Lower lobe of right lung (tissue), 2 donors: ENCODE results near the gene FSTL4. TPM values are rescaled to one million over a fixed set of nuclear protein-coding genes. Genes with fewer than 3 reads are reported as not detected.
"Not testable (repeated sequence)": the region's sequence is repeated elsewhere in the genome, so short reads cannot be mapped to it uniquely, and the experiment has no call there.

ENCODE experiments used
- ATAC-seq, 2 donors: fragments of 200-7000 bp; cut with Tn5 transposase; one replicate each; pipeline ENCODE4 v1.9.1; 2020 to 2022; ENCODE audit warnings: mild to moderate bottlenecking in 2 of 2, moderate library complexity in 2 of 2
- DNase-seq: peaks from one replicate; pipeline ENCODE4 v3.0.0-alpha.2; 2020
- H3K27ac ChIP-seq: fragments of 200-600 bp; one replicate; pipeline ENCODE4 v1.8.0; 2022
- H3K27me3 ChIP-seq: fragments of 200-600 bp; one replicate; pipeline ENCODE4 v1.8.0; 2022; ENCODE audit warnings: low read depth
- H3K36me3 ChIP-seq: fragments of 200-600 bp; one replicate; pipeline ENCODE4 v1.8.0; 2022; ENCODE audit warnings: mild to moderate bottlenecking
- H3K4me1 ChIP-seq: fragments of 200-600 bp; one replicate; pipeline ENCODE4 v1.8.0; 2022
- H3K4me3 ChIP-seq: fragments of 200-600 bp; one replicate; pipeline ENCODE4 v1.8.0; 2022; ENCODE audit warnings: mild to moderate bottlenecking
- H3K9me3 ChIP-seq: fragments of 200-600 bp; one replicate; pipeline ENCODE4 v1.8.0; 2022
- CTCF ChIP-seq: fragments of 200-600 bp; IDR thresholded peaks from one replicate; pipeline ENCODE4 v1.8.0; 2022; ENCODE audit warnings: antibody characterized with exemption, mild to moderate bottlenecking
- intact Hi-C: fragments of 100-400 bp; cut with DNase I; formaldehyde crosslinking; loops from one replicate; pipeline ENCODE4 v1.11.0; 2022
- total RNA-seq: library from RNA; stranded (reverse); fragmentation: NEBNext Ultra II Directional; extraction: Animal tissue kit (Norgen Biotek cat#: 25700); gene quantifications from one replicate; pipeline ENCODE4 v1.2.1, GENCODE V29; 2021
- donor health status: DM: no; HTN: yes; CAD: no; lungs with severe emphysema.

FSTL4 gene
- total RNA-seq, 1 donor from 2014 or later, result 1.9 TPM

DNA sequence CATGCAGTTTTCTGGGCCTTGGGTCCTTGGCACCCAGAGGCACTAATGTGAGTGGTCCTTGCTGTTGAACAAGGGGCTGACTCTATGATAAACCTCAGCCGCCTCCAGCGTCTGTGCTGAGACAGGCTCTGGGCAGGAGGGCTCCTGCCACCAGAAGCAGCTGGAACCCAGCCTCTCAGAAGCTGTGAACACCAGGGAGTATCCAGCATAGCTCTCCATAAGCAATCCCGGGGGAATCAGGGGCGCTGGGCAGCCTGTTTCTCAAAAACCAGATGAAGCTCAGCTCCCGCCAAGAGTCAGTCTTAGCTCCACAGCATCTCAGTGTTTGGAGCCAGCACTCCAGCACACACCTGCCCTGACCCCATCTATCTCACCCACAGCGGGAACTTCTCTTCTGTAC is 390.3 kb downstream of the FSTL4 start:
- Histone ChIP-seq H3K9me3 (no peaks in the 10 kb centered on the region), H3K27me3 (no peaks in the 10 kb centered on the region), H3K27ac (no peak overlapping the region), H3K4me1 (peaks cover 10% of the 10 kb centered on the region), H3K4me3 (no peak overlapping the region), H3K36me3 (no peaks in the 10 kb centered on the region)
- TF ChIP-seq CTCF, result no peak
- ATAC-seq (no peak), DNase-seq (no peak)
- intact Hi-C loops, result no loop called here

- intact Hi-C loops, result no loop called here
- Histone ChIP-seq H3K9me3 (no peaks in the 10 kb centered on the region), H3K4me3 (no peak overlapping the region), H3K27ac (peak overlapping the region; percentile 41), H3K27me3 (no peaks in the 10 kb centered on the region), H3K36me3 (no peaks in the 10 kb centered on the region), H3K4me1 (peaks cover 10% of the 10 kb centered on the region)
- DNase-seq (no peak), ATAC-seq (peak; percentile 18 to 46)
- no peak for TF ChIP-seq CTCF
Observed at GRCh38 chr5:133220851-133221674, 391.3 kb downstream of the FSTL4 start.

DNA sequence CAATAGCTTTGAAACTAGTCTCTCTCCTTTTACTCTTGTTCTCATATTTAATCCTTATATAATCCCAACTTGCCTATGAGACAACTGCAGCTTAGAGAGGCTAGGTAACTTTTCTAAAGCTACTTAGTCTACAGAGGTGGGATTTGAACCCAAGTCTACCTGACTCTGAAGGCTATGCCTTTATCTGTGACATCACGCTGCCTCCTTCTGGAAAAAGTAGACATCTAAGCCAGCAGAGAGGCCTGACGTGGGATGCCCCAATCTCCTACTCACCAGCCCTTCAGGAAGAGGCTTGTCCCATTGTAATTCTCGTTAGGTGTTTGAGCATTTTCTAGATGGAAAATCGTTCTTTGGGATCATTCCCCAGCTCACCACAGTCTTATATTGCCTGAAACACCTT is 393.0 kb downstream of the FSTL4 start:
- no peak for ATAC-seq
- Histone ChIP-seq H3K27ac (no peak overlapping the region), H3K36me3 (no peaks in the 10 kb centered on the region), H3K27me3 (no peaks in the 10 kb centered on the region), H3K9me3 (no peaks in the 10 kb centered on the region), H3K4me1 (peaks cover 10% of the 10 kb centered on the region), H3K4me3 (no peak overlapping the region)
- intact Hi-C loops, result no loop called here
- no peak for TF ChIP-seq CTCF
- no peak for DNase-seq

DNA sequence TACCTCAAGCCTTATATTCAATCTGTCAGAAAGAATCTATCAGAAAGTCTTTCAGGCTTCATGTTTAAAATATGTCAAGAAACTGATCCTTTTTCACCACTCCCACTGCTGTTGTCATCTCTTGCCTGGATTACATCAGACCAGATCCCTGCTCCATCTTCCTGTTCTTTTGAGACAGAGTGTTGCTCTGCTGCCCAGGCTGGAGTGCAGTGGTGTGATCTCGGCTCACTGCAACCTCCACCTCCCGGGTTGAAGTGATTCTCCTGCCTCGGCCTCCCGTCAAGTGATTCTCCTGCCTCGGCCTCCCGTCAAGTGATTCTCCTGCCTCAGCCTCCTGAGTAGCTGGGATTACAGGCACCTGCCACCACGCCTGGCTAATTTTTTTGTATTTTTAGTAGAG is 396.2 kb downstream of the FSTL4 start:
- H3K27ac ChIP-seq, H3K36me3 ChIP-seq, DNase-seq, H3K27me3 ChIP-seq, H3K9me3 ChIP-seq, ATAC-seq, H3K4me3 ChIP-seq, H3K4me1 ChIP-seq, intact Hi-C loops: not testable (repeated sequence)

- intact Hi-C loops, result no loop called here
- no peak for DNase-seq
- TF ChIP-seq CTCF, result no peak
Observed at GRCh38 chr5:133214153-133214820, 398.1 kb downstream of the FSTL4 start.

GRCh38 chr5:133205649-133206048 is 406.7 kb downstream of the FSTL4 start:
- ATAC-seq (no peak), DNase-seq (no peak)
- no peak for TF ChIP-seq CTCF
- intact Hi-C loops, result no loop called here
- Histone ChIP-seq H3K4me3 (no peak overlapping the region), H3K9me3 (no peaks in the 10 kb centered on the region), H3K27ac (no peak overlapping the region), H3K36me3 (no peaks in the 10 kb centered on the region), H3K4me1 (no peaks in the 10 kb centered on the region), H3K27me3 (no peaks in the 10 kb centered on the region)

More at GRCh38 chr5:133214153-133214820, 398.1 kb downstream of the FSTL4 start:
- Histone ChIP-seq H3K4me3 (no peak overlapping the region), H3K27ac (no peak overlapping the region), H3K9me3 (no peaks in the 10 kb centered on the region), H3K36me3 (no peaks in the 10 kb centered on the region), H3K27me3 (no peaks in the 10 kb centered on the region), H3K4me1 (no peaks in the 10 kb centered on the region)
- ATAC-seq, result no peak
